Neutrophil (primary cell): ENCODE measurements around the gene DCT.

Experiments
- H3K27ac ChIP-seq: fragments of 200-600 bp; sonication (generic); 2 replicates; pipeline ENCODE4 v1.5.1; 2016; ENCODE audit warnings: mild to moderate bottlenecking, moderate library complexity
- H3K27me3 ChIP-seq: fragments of 200-600 bp; sonication (generic); 2 replicates; pipeline ENCODE4 v1.6.0; 2016; ENCODE audit warnings: mild to moderate bottlenecking
- H3K36me3 ChIP-seq: fragments of 200-600 bp; sonication (generic); 2 replicates; pipeline ENCODE4 v1.5.1; 2017
- H3K4me1 ChIP-seq, 2 experiments: fragments of 200-600 bp in 1 of 2; sonication (generic) in 1 of 2; 1 replicate in 1 of 2; 2 replicates in 1 of 2; pipeline versions ENCODE4 v1.5.1 to v1.6.1; 2013 to 2016; ENCODE audit warnings: low read depth in 1 of 2, low read length in 1 of 2, mild to moderate bottlenecking in 1 of 2, moderate library complexity in 1 of 2; ENCODE audit not compliant: control insufficient read depth in 1 of 2, insufficient read depth in 1 of 2
- H3K4me3 ChIP-seq, 2 experiments: fragments of 200-600 bp in 1 of 2; sonication (generic) in 1 of 2; 1 replicate in 1 of 2; 2 replicates in 1 of 2; pipeline ENCODE4 v1.5.1; 2013 to 2016; ENCODE audit warnings: low read depth in 1 of 2, low read length in 1 of 2, mild to moderate bottlenecking in 1 of 2, moderate library complexity in 1 of 2
- H3K9me3 ChIP-seq: fragments of 200-600 bp; sonication (generic); 2 replicates; pipeline ENCODE4 v1.5.1; 2016
- CTCF ChIP-seq: fragments of 200-600 bp; sonication (generic); IDR thresholded peaks from 2 replicates; pipeline ENCODE4 v1.5.1; 2016; ENCODE audit warnings: antibody characterized with exemption

Gene DCT

DNA sequence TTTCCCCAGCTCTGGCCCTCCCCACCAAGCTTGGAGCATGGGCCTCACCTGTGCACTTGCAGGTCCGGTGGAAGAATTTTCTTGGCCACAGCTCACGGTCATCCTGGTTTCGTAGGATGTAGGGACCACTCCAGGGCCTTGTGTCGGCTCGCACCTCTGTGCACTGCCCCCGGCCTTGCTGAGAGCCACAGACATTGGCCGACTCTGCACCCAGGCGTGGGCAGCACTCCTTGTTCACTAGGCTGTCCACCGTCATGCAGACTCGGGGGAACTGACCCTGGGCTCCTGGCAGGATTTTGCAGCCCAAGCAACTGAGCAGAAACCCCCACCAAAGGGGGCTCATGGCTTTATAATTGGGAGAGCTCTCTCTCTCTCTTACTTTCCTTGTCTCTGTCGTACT is 569 bp downstream of the DCT start:
- no peak overlapping the region for H3K4me3 ChIP-seq
- no peaks in the 10 kb centered on the region for H3K36me3 ChIP-seq
- H3K27me3 ChIP-seq: no peaks in the 10 kb centered on the region
- no peak overlapping the region for H3K27ac ChIP-seq
- no peak for TF ChIP-seq CTCF
- no peaks in the 10 kb centered on the region for H3K9me3 ChIP-seq
- peaks cover 47% of the 10 kb centered on the region in 2 experiments for H3K4me1 ChIP-seq

GRCh38 chr13:94470126-94470525 is 9.4 kb downstream of the DCT start:
- Histone ChIP-seq H3K27me3 (peaks cover 3% of the 10 kb centered on the region), H3K9me3 (no peaks in the 10 kb centered on the region), H3K4me3 (no peak overlapping the region), H3K4me1 (no peaks in the 10 kb centered on the region), H3K36me3 (no peaks in the 10 kb centered on the region), H3K27ac (no peak overlapping the region)
- no peak for TF ChIP-seq CTCF

GRCh38 chr13:94464771-94465170 is 14.7 kb downstream of the DCT start:
- Histone ChIP-seq H3K4me3 (no peak overlapping the region), H3K36me3 (no peaks in the 10 kb centered on the region), H3K9me3 (no peaks in the 10 kb centered on the region), H3K4me1 (no peaks in the 10 kb centered on the region), H3K27me3 (peaks cover 7% of the 10 kb centered on the region), H3K27ac (no peak overlapping the region)
- no peak for TF ChIP-seq CTCF

GRCh38 chr13:94462670-94463069 is 16.8 kb downstream of the DCT start:
- H3K27ac ChIP-seq: no peak overlapping the region
- H3K36me3 ChIP-seq: no peaks in the 10 kb centered on the region
- H3K4me1 ChIP-seq: no peaks in the 10 kb centered on the region
- H3K9me3 ChIP-seq: no peaks in the 10 kb centered on the region
- H3K4me3 ChIP-seq: no peak overlapping the region
- no peak for TF ChIP-seq CTCF
- peaks cover 7% of the 10 kb centered on the region for H3K27me3 ChIP-seq

GRCh38 chr13:94459116-94459515 is 20.4 kb downstream of the DCT start:
- Histone ChIP-seq H3K27me3 (no peaks in the 10 kb centered on the region), H3K27ac (no peak overlapping the region), H3K36me3 (no peaks in the 10 kb centered on the region), H3K4me1 (no peaks in the 10 kb centered on the region), H3K4me3 (no peak overlapping the region), H3K9me3 (no peaks in the 10 kb centered on the region)
- no peak for TF ChIP-seq CTCF

- Histone ChIP-seq H3K9me3 (no peaks in the 10 kb centered on the region), H3K4me3 (no peak overlapping the region), H3K36me3 (no peaks in the 10 kb centered on the region), H3K4me1 (no peaks in the 10 kb centered on the region), H3K27ac (no peak overlapping the region), H3K27me3 (peaks cover 6% of the 10 kb centered on the region)
- TF ChIP-seq CTCF: no peak
Observed at GRCh38 chr13:94455414-94455813, 24.1 kb downstream of the DCT start.
